Neural crest cell (in vitro differentiated cells): ENCODE measurements around the gene TSHR. TPM values are rescaled to one million over a fixed set of nuclear protein-coding genes. Genes with fewer than 3 reads are reported as not detected.

Source experiments
- DNase-seq: peaks from one replicate; pipeline ENCODE4 v3.0.0; 2021; ENCODE audit warnings: low read depth, mixed read lengths, low spot score
- H3K27ac Mint-ChIP-seq: one replicate; pipeline ENCODE4 v1.8.0; 2021; ENCODE audit warnings: mild to moderate bottlenecking, mixed read lengths; ENCODE audit not compliant: unreplicated experiment
- H3K27me3 Mint-ChIP-seq: 2 replicates; pipeline ENCODE4 v1.8.0; 2021; ENCODE audit warnings: low read depth, mild to moderate bottlenecking, mixed read lengths
- H3K36me3 Mint-ChIP-seq: 2 replicates; pipeline ENCODE4 v1.8.0; 2021; ENCODE audit warnings: low read depth, mild to moderate bottlenecking, mixed read lengths
- H3K4me1 Mint-ChIP-seq: 2 replicates; pipeline ENCODE4 v1.8.0; 2021; ENCODE audit warnings: mixed read lengths
- H3K4me3 Mint-ChIP-seq: one replicate; pipeline ENCODE4 v1.8.0; 2021; ENCODE audit warnings: mild to moderate bottlenecking, mixed read lengths
- H3K9me3 Mint-ChIP-seq: 2 replicates; pipeline ENCODE4 v1.8.0; 2021; ENCODE audit warnings: mixed read lengths
- CTCF ChIP-seq: fragments of 200-600 bp; sonication (generic); conservative IDR thresholded peaks from 2 replicates; pipeline ENCODE4 v1.5.0; 2021; ENCODE audit warnings: antibody characterized with exemption, mild to moderate bottlenecking
- total RNA-seq: library from RNA; stranded (reverse); gene quantifications from 2 replicates; pipeline ENCODE4 v1.2.1, GENCODE V29; 2021

The TSHR gene
- total RNA-seq, 1 donor from 2014 or later: not detected

GRCh38 chr14:80924365-80925103 lies 30.9 kb upstream of the TSHR start:
- Mint-ChIP-seq H3K36me3 (peaks cover 18% of the 10 kb centered on the region), H3K4me3 (no peak overlapping the region), H3K27me3 (no peaks in the 10 kb centered on the region), H3K27ac (peak overlapping the region; percentile 6), H3K4me1 (peaks cover 8% of the 10 kb centered on the region), H3K9me3 (peaks cover 3% of the 10 kb centered on the region)
- no peak for DNase-seq
- no peak for TF ChIP-seq CTCF

- no peak overlapping the region for H3K27ac Mint-ChIP-seq
- no peak for TF ChIP-seq CTCF
- peaks cover 8% of the 10 kb centered on the region for H3K4me1 Mint-ChIP-seq
- no peak overlapping the region for H3K4me3 Mint-ChIP-seq
- H3K9me3 Mint-ChIP-seq: peaks cover 3% of the 10 kb centered on the region
- H3K27me3 Mint-ChIP-seq: no peaks in the 10 kb centered on the region
- no peak for DNase-seq
- peaks cover 24% of the 10 kb centered on the region for H3K36me3 Mint-ChIP-seq
Measured at GRCh38 chr14:80926397-80927082, 28.9 kb upstream of the TSHR start.

- no peak for DNase-seq
- no peak overlapping the region for H3K4me3 Mint-ChIP-seq
- no peak overlapping the region for H3K27ac Mint-ChIP-seq
Measured at GRCh38 chr14:80927083-80927989, 28.1 kb upstream of the TSHR start.

GRCh38 chr14:80930095-80930494 lies 25.3 kb upstream of the TSHR start:
- H3K4me3 Mint-ChIP-seq: no peak overlapping the region
- no peak for DNase-seq
- peaks cover 25% of the 10 kb centered on the region for H3K36me3 Mint-ChIP-seq
- peaks cover 13% of the 10 kb centered on the region for H3K4me1 Mint-ChIP-seq
- no peak for TF ChIP-seq CTCF
- no peak overlapping the region for H3K27ac Mint-ChIP-seq
- peaks cover 3% of the 10 kb centered on the region for H3K9me3 Mint-ChIP-seq
- no peaks in the 10 kb centered on the region for H3K27me3 Mint-ChIP-seq

More at GRCh38 chr14:80927083-80927989, 28.1 kb upstream of the TSHR start:
- TF ChIP-seq CTCF: no peak
- Mint-ChIP-seq H3K4me1 (peaks cover 8% of the 10 kb centered on the region), H3K9me3 (peaks cover 3% of the 10 kb centered on the region), H3K36me3 (peaks cover 24% of the 10 kb centered on the region), H3K27me3 (no peaks in the 10 kb centered on the region)

GRCh38 chr14:80930836-80931389 lies 24.5 kb upstream of the TSHR start:
- H3K36me3 Mint-ChIP-seq: peaks cover 21% of the 10 kb centered on the region
- H3K27ac Mint-ChIP-seq: no peak overlapping the region
- H3K4me1 Mint-ChIP-seq: peaks cover 15% of the 10 kb centered on the region
- no peak for DNase-seq
- peaks cover 3% of the 10 kb centered on the region for H3K9me3 Mint-ChIP-seq
- H3K27me3 Mint-ChIP-seq: no peaks in the 10 kb centered on the region
- no peak overlapping the region for H3K4me3 Mint-ChIP-seq
- TF ChIP-seq CTCF: no peak
